Kidney epithelial cell (primary cell): ENCODE results near the gene TOP1. TPM values are rescaled to one million over a fixed set of nuclear protein-coding genes. Genes with fewer than 3 reads are reported as not detected.

Experiments
- DNase-seq: peaks from one replicate; pipeline ENCODE4 v3.0.0-alpha.2; 2010; ENCODE audit warnings: low read depth
- H3K27me3 ChIP-seq: 2 replicates; pipeline ENCODE4 v1.6.0; 2011; ENCODE audit warnings: low read length; ENCODE audit not compliant: control insufficient read depth, insufficient read depth
- H3K36me3 ChIP-seq: 2 replicates; pipeline ENCODE4 v1.5.1; 2011; ENCODE audit warnings: low read length; ENCODE audit not compliant: control insufficient read depth, insufficient read depth
- H3K4me3 ChIP-seq: 2 replicates; pipeline ENCODE4 v1.5.1; 2011; ENCODE audit warnings: low read depth, mild to moderate bottlenecking, control low read depth, low read length
- CTCF ChIP-seq: IDR thresholded peaks from 2 replicates; pipeline ENCODE4 v1.5.1; 2011; ENCODE audit warnings: mild to moderate bottlenecking, moderate library complexity, low read length, control low read depth, inconsistent platforms; ENCODE audit not compliant: insufficient read depth, poor library complexity, severe bottlenecking
- total RNA-seq: library from RNA; depleted of rRNA; stranded (reverse); fragments of >200 nt; gene quantifications from 2 replicates; pipeline ENCODE4 v1.2.3, GENCODE V29; 2015

TOP1 gene
- total RNA-seq, 1 donor from 2014 or later, result 38.0 TPM

GRCh38 chr20:41135888-41136679 is 107.5 kb downstream of the TOP1 start:
- TF ChIP-seq CTCF, result no peak
- no peaks in the 10 kb centered on the region for H3K27me3 ChIP-seq
- H3K4me3 ChIP-seq, result peak overlapping the region; percentile 84
- H3K36me3 ChIP-seq, result peaks cover 2% of the 10 kb centered on the region
- no peak for DNase-seq

- H3K4me3 ChIP-seq, result peak within 1 kb of the TSS; percentile 84
- H3K36me3 ChIP-seq, result no peaks in the 10 kb centered on the region
- H3K27me3 ChIP-seq, result no peaks in the 10 kb centered on the region
- no peak for DNase-seq
- TF ChIP-seq CTCF, result no peak
Observed at GRCh38 chr20:41136680-41137613, 108.3 kb downstream of the TOP1 start, which contains the start of gene PLCG1. Gene PLCG1, plus strand, starts transcription at chr20:41137543. Its CDS starts 99 bp downstream, at chr20:41137642.

DNA sequence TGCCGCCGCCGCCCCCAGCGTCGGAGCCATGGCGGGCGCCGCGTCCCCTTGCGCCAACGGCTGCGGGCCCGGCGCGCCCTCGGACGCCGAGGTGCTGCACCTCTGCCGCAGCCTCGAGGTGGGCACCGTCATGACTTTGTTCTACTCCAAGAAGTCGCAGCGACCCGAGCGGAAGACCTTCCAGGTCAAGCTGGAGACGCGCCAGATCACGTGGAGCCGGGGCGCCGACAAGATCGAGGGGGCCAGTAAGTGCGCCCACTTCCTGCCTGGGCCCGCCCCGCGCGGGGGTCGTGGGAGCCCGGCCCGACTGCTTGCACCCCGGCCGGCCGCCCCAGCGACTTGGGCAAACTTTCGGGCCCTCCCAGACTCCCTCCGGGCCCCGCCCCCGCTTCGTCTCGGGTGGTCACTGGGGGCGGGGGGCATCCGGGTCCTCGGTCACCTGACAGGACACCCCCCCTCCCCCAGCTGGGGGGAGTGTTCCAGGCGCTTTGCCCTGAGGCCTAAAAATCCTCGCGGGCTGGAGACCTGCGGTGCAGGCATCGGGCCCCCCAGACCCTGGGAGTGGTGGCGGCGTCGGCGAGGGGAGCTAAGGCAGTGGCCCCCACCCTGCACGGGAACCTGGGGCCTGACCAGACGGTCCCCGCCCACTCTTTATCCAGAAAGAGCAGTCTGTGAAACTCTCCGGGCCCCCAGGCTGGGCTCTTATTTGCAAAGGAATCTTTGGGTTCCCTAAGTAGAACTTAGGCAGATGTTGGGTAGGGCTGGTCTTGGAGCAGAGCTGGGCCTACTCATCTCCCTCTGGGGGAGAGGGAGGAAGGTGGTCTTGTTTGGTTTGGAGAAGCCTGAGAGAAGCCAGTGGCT is 109.2 kb downstream of the TOP1 start:
- Histone ChIP-seq H3K4me3 (peak overlapping the region; percentile 84), H3K36me3 (no peaks in the 10 kb centered on the region), H3K27me3 (no peaks in the 10 kb centered on the region)
- no peak for DNase-seq
- TF ChIP-seq CTCF, result no peak

DNA sequence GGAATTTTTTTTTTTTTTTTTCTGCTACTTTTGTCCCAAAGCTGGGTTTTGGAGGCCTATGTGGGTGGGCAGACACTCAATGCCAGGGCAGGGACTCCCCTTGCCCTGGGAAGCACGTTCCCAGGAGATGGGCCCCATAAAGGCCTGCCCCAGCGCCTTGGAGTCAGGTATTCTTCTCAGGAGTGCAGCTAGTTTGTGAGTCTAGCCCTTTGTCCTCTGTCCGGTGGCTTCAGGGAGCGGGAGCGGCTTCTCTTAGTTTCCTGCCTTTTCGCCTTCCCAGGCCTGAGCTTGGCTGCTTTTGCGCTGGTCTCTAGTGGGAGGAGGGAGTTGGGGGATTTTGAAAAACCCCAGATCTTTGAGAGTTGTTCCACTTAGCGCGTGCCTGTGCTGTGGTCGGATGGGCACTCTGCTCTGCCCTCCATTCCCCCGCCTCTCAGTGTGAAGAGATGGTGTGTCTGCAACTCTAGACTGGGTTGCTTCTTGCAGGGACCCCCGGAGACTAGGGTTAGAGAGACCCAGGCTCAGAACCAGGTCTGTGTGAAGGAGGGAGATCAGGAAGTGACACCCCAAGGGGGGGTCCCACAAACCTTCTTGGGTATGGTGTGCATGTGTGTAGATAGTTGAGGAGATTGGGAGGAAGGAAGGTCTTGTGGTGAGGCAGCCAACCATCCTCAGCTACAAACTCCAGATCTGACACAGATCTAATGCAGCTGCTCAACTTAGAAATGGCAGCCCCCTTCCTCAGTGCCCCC is 110.0 kb downstream of the TOP1 start:
- TF ChIP-seq CTCF, result no peak
- no peak for DNase-seq
- no peaks in the 10 kb centered on the region for H3K27me3 ChIP-seq
- H3K36me3 ChIP-seq, result no peaks in the 10 kb centered on the region
- peak overlapping the region; percentile 84 for H3K4me3 ChIP-seq
